IMR-90 (cell line): Measurements from ENCODE around the gene RGP1. TPM values are rescaled to one million over a fixed set of nuclear protein-coding genes. Genes with fewer than 3 reads are reported as not detected.

Source experiments
- ATAC-seq: fragments of 200-7000 bp; cut with Tn5 transposase; 2 replicates; pipeline ENCODE4 v1.9.1; 2020; ENCODE audit warnings: low read depth, mild to moderate bottlenecking, moderate library complexity
- BruUV-seq: library from RNA; stranded (reverse); fragments of 400-500 nt; replicated peaks from 2 replicates; lab custom pipeline; 2021; lab: Mats Ljungman, UMichigan
- CTCF ChIA-PET: fragments of 300-600 bp; formaldehyde crosslinking; extraction: SDS; loops from one replicate; lab custom pipeline; 2021; ENCODE audit warnings: antibody characterized with exemption; lab: Yijun Ruan, JAX
- POLR2A ChIA-PET: fragments of 300-600 bp; sonication (Branson Sonifier 250); formaldehyde crosslinking; loops from one replicate; lab custom pipeline; 2022; ENCODE audit warnings: antibody characterized with exemption; ENCODE audit not compliant: unreplicated experiment; lab: Charles Lee
- DNase-seq: peaks from one replicate; pipeline ENCODE4 v3.0.0; 2013
- H2AFZ ChIP-seq: replicated peaks from 2 replicates; pipeline ENCODE3; 2013; ENCODE audit warnings: low read length, mild to moderate bottlenecking; ENCODE audit not compliant: poor library complexity
- H2AK5ac ChIP-seq: 2 replicates; pipeline ENCODE4 v1.6.1; 2013; ENCODE audit warnings: low read depth, low read length, inconsistent platforms
- H2AK9ac ChIP-seq: replicated peaks from 2 replicates; pipeline ENCODE3; 2013; ENCODE audit warnings: mild to moderate bottlenecking, low read depth, low read length, moderate library complexity; ENCODE audit not compliant: poor library complexity
- H2BK120ac ChIP-seq: 2 replicates; pipeline ENCODE4 v1.6.1; 2013; ENCODE audit warnings: low read depth, low read length, inconsistent platforms
- H2BK15ac ChIP-seq: 3 replicates; pipeline ENCODE4 v1.6.1; 2013; ENCODE audit warnings: low read depth, low read length, inconsistent platforms
- H2BK20ac ChIP-seq: 2 replicates; pipeline ENCODE4 v1.6.1; 2013; ENCODE audit warnings: low read depth, mild to moderate bottlenecking, inconsistent platforms, low read length, moderate library complexity
- H2BK5ac ChIP-seq: 2 replicates; pipeline ENCODE4 v1.6.1; 2013; ENCODE audit warnings: mild to moderate bottlenecking, low read depth, low read length, inconsistent platforms; ENCODE audit not compliant: poor library complexity, severe bottlenecking
- H3K14ac ChIP-seq: replicated peaks from 2 replicates; pipeline ENCODE4 v1.6.1; 2013; ENCODE audit warnings: low read depth, low read length, inconsistent platforms
- H3K18ac ChIP-seq: 2 replicates; pipeline ENCODE4 v1.6.1; 2013; ENCODE audit warnings: low read depth, low read length, control low read depth
- H3K23ac ChIP-seq: 2 replicates; pipeline ENCODE4 v1.6.1; 2013; ENCODE audit warnings: low read depth, low read length, inconsistent platforms
- H3K27ac ChIP-seq: 2 replicates; pipeline ENCODE4 v1.5.1; 2013; ENCODE audit warnings: mild to moderate bottlenecking, control low read depth, low read length; ENCODE audit not compliant: insufficient read depth
- H3K27me3 ChIP-seq: 2 replicates; pipeline ENCODE4 v1.6.1; 2013; ENCODE audit warnings: low read length; ENCODE audit not compliant: control insufficient read depth, insufficient read depth
- H3K36me3 ChIP-seq: 2 replicates; pipeline ENCODE4 v1.6.1; 2013; ENCODE audit warnings: low read length, mixed read lengths; ENCODE audit not compliant: control insufficient read depth, insufficient read depth
- H3K4ac ChIP-seq: 2 replicates; pipeline ENCODE4 v1.6.1; 2013; ENCODE audit warnings: low read depth, low read length, inconsistent platforms
- H3K4me1 ChIP-seq: 2 replicates; pipeline ENCODE4 v1.6.1; 2013; ENCODE audit warnings: low read length, mixed read lengths; ENCODE audit not compliant: control insufficient read depth, insufficient read depth
- H3K4me2 ChIP-seq: 2 replicates; pipeline ENCODE4 v1.6.1; 2013; ENCODE audit warnings: low read depth, mild to moderate bottlenecking, control low read depth, low read length, moderate library complexity
- H3K4me3 ChIP-seq: 2 replicates; pipeline ENCODE4 v1.5.1; 2013; ENCODE audit warnings: low read depth, mild to moderate bottlenecking, control low read depth, low read length, moderate library complexity; ENCODE audit not compliant: insufficient read depth
- H3K56ac ChIP-seq: 2 replicates; pipeline ENCODE4 v1.6.1; 2013; ENCODE audit warnings: low read length, inconsistent platforms; ENCODE audit not compliant: insufficient read depth; ENCODE audit errors: extremely low read depth
- H3K79me1 ChIP-seq, 2 experiments: 2 replicates each; pipeline ENCODE4 v1.6.1; 2013; ENCODE audit warnings: low read length in 2 of 2, inconsistent platforms in 1 of 2, low read depth in 1 of 2
- H3K9ac ChIP-seq: 2 replicates; pipeline ENCODE4 v1.6.1; 2013; ENCODE audit warnings: low read depth, low read length, control low read depth
- H3K9me1 ChIP-seq: 2 replicates; pipeline ENCODE4 v1.6.1; 2013; ENCODE audit warnings: low read length, inconsistent platforms; ENCODE audit not compliant: insufficient read depth
- H3K9me3 ChIP-seq: 2 replicates; pipeline ENCODE4 v1.6.1; 2013; ENCODE audit warnings: low read length; ENCODE audit not compliant: control insufficient read depth, insufficient read depth
- H4K20me1 ChIP-seq: 2 replicates; pipeline ENCODE4 v1.6.1; 2013; ENCODE audit warnings: low read length, inconsistent platforms; ENCODE audit not compliant: insufficient read depth
- H4K5ac ChIP-seq: 2 replicates; pipeline ENCODE4 v1.6.1; 2013; ENCODE audit warnings: mild to moderate bottlenecking, low read depth, low read length, control low read depth
- H4K8ac ChIP-seq, 2 experiments: 2 replicates each; pipeline ENCODE4 v1.6.1; 2013; ENCODE audit warnings: low read depth in 2 of 2, low read length in 2 of 2, control low read depth in 1 of 2, inconsistent platforms in 1 of 2
- H4K91ac ChIP-seq: 2 replicates; pipeline ENCODE4 v1.6.1; 2013; ENCODE audit warnings: low read depth, low read length, inconsistent platforms; ENCODE audit not compliant: insufficient read depth
- BHLHE40 ChIP-seq: fragments of 150-350 bp; IDR thresholded peaks from 2 replicates; pipeline ENCODE4 v1.6.1; 2016; ENCODE audit warnings: mild to moderate bottlenecking, low read depth, low read length
- CEBPB ChIP-seq: IDR thresholded peaks from 2 replicates; pipeline ENCODE4 v1.6.1; 2012; ENCODE audit warnings: low read depth, low read length, improper control_type of control experiment
- FOS ChIP-seq: fragments of 150-350 bp; IDR thresholded peaks from 2 replicates; pipeline ENCODE4 v1.6.1; 2016; ENCODE audit warnings: low read depth, low read length
- MAFK ChIP-seq: IDR thresholded peaks from 2 replicates; pipeline ENCODE4 v1.6.1; 2012; ENCODE audit warnings: low read depth, low read length, improper control_type of control experiment
- MAZ ChIP-seq: IDR thresholded peaks from 2 replicates; pipeline ENCODE4 v1.6.1; 2012; ENCODE audit warnings: low read depth, mild to moderate bottlenecking, low read length, improper control_type of control experiment, moderate library complexity, borderline replicate concordance
- MXI1 ChIP-seq: IDR thresholded peaks from 2 replicates; pipeline ENCODE4 v1.6.1; 2012; ENCODE audit warnings: low read depth, mild to moderate bottlenecking, low read length, moderate library complexity, borderline replicate concordance
- NFE2L2 ChIP-seq: fragments of 150-350 bp; IDR thresholded peaks from 2 replicates; pipeline ENCODE4 v1.6.1; 2016; ENCODE audit warnings: low read depth, mild to moderate bottlenecking, low read length
- RAD21 ChIP-seq: IDR thresholded peaks from 2 replicates; pipeline ENCODE4 v1.6.1; 2012; ENCODE audit warnings: low read length, improper control_type of control experiment
- RCOR1 ChIP-seq: IDR thresholded peaks from 2 replicates; pipeline ENCODE4 v1.6.1; 2012; ENCODE audit warnings: mild to moderate bottlenecking, low read length, improper control_type of control experiment; ENCODE audit not compliant: insufficient replicate concordance
- RFX5 ChIP-seq: IDR thresholded peaks from 2 replicates; pipeline ENCODE4 v1.8.0; 2012; ENCODE audit warnings: low read depth, mild to moderate bottlenecking, low read length, moderate library complexity
- USF2 ChIP-seq: fragments of 150-350 bp; IDR thresholded peaks from 2 replicates; pipeline ENCODE4 v1.6.1; 2017; ENCODE audit warnings: mild to moderate bottlenecking, antibody characterized with exemption, low read length, low read depth
- dilution Hi-C: fragments of 300-500 bp; cut with HindIII; formaldehyde crosslinking; loops from one replicate; pipeline ENCODE4 v1.14.3; 2018; ENCODE audit warnings: low sequenced_read_pairs; ENCODE audit not compliant: unreplicated experiment
- in situ Hi-C: fragments of 300-500 bp; cut with MboI; formaldehyde crosslinking; loops from 3 replicates; pipeline ENCODE4 v1.14.3; 2019; ENCODE audit warnings: low sequenced_read_pairs, inconsistent platforms, mixed read lengths
- intact Hi-C: fragments of 100-400 bp; cut with micrococcal nuclease; formaldehyde crosslinking; loops from 2 replicates; pipeline ENCODE4 v1.10.0; 2022
- polyA plus RNA-seq, 3 experiments: library from polyadenylated mRNA; depleted of rRNA; stranded (reverse); fragments of >200 nt; gene quantifications; 2 replicates each; pipeline ENCODE4 v1.2.3, GENCODE V29; 2012; ENCODE audit warnings: low replicate concordance in 1 of 3
- total RNA-seq: library from RNA; depleted of rRNA; stranded (reverse); fragments of >200 nt; gene quantifications from 2 replicates; pipeline ENCODE4 v1.2.3, GENCODE V29; 2012
- TF ChIP-seq, protein P1 (sequence below): conservative IDR thresholded peaks from 2 replicates; pipeline ENCODE4 v1.5.1; 2012; ENCODE audit warnings: mild to moderate bottlenecking, low read depth, low read length, improper control_type of control experiment
- TF ChIP-seq, protein P2 (sequence below): fragments of 150-350 bp; IDR thresholded peaks from 2 replicates; pipeline ENCODE4 v1.6.1; 2016; ENCODE audit warnings: low read depth, mild to moderate bottlenecking, low read length, moderate library complexity, borderline replicate concordance

Gene RGP1
- total and polyA plus RNA-seq, 2 of the 4 experiments (the other 2 are of a cell fraction) = 10.2 to 14.3 TPM

- Histone ChIP-seq H2BK15ac (no peak overlapping the region), H3K14ac (no peak overlapping the region), H3K4me1 (no peaks in the 10 kb centered on the region), H4K5ac (no peak overlapping the region), H2BK20ac (no peak overlapping the region), H3K4ac (no peak overlapping the region), H2BK5ac (no peak overlapping the region), H2AK5ac (no peak overlapping the region), H3K18ac (no peak overlapping the region), H3K4me3 (no peak overlapping the region), H4K20me1 (no peaks in the 10 kb centered on the region), H3K9me1 (no peaks in the 10 kb centered on the region; the same call in 1 of the 2 replicates), H3K36me3 (no peaks in the 10 kb centered on the region), H4K91ac (no peak overlapping the region), H3K9ac (no peak overlapping the region), H3K56ac (no peak overlapping the region), H2BK120ac (no peak overlapping the region), H4K8ac (no peak overlapping the region), H3K79me1 (no peaks in the 10 kb centered on the region), H3K27ac (no peak overlapping the region), H2AK9ac (no peak overlapping the region), H2AFZ (no peak overlapping the region), H3K4me2 (no peak overlapping the region), H3K27me3 (peaks cover 39% of the 10 kb centered on the region), H3K23ac (no peak overlapping the region), H3K9me3 (no peaks in the 10 kb centered on the region)
- DNase-seq (no peak), ATAC-seq (no peak)
- intact Hi-C loops = no loop called here
- POLR2A ChIA-PET = no interaction called here
- TF ChIP-seq RFX5 = no peak
- TF ChIP-seq MAZ = no peak
- TF ChIP-seq USF2 = no peak
- TF ChIP-seq, protein P1, sequence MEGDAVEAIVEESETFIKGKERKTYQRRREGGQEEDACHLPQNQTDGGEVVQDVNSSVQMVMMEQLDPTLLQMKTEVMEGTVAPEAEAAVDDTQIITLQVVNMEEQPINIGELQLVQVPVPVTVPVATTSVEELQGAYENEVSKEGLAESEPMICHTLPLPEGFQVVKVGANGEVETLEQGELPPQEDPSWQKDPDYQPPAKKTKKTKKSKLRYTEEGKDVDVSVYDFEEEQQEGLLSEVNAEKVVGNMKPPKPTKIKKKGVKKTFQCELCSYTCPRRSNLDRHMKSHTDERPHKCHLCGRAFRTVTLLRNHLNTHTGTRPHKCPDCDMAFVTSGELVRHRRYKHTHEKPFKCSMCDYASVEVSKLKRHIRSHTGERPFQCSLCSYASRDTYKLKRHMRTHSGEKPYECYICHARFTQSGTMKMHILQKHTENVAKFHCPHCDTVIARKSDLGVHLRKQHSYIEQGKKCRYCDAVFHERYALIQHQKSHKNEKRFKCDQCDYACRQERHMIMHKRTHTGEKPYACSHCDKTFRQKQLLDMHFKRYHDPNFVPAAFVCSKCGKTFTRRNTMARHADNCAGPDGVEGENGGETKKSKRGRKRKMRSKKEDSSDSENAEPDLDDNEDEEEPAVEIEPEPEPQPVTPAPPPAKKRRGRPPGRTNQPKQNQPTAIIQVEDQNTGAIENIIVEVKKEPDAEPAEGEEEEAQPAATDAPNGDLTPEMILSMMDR = no peak
- TF ChIP-seq NFE2L2 = no peak
- no peak for TF ChIP-seq MXI1
- no peak for TF ChIP-seq MAFK
- TF ChIP-seq CEBPB = no peak
- TF ChIP-seq FOS = no peak
- no peak for TF ChIP-seq RAD21
- no peak for TF ChIP-seq RCOR1
- no peak for TF ChIP-seq BHLHE40
- TF ChIP-seq, protein P2, sequence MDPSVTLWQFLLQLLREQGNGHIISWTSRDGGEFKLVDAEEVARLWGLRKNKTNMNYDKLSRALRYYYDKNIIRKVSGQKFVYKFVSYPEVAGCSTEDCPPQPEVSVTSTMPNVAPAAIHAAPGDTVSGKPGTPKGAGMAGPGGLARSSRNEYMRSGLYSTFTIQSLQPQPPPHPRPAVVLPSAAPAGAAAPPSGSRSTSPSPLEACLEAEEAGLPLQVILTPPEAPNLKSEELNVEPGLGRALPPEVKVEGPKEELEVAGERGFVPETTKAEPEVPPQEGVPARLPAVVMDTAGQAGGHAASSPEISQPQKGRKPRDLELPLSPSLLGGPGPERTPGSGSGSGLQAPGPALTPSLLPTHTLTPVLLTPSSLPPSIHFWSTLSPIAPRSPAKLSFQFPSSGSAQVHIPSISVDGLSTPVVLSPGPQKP = no peak
- CTCF ChIA-PET = no interaction called here
- dilution Hi-C loops = no loop called here
- in situ Hi-C loops = no loop called here
- no TSS peak for BruUV-seq
Observed at GRCh38 chr9:35783418-35783817, 34.3 kb downstream of the RGP1 start.
